ENCODE measurements around the gene C4orf46.
"Not testable (repeated sequence)": the region's sequence is repeated elsewhere in the genome, so short reads cannot be mapped to it uniquely, and the experiment has no call there.

Gene C4orf46

DNA sequence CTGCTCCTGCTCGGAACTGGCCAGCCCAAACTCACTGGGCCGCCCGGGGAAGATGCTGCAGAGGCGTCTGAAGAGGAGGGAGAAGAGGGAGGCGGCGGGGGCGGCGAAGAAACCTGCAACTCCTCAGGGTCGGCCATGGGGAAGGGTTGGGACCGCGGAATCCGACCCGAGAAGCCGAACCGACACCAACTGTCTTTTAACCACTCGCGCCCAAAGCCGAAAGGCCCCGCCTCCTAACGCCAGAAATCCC lies at the start of gene C4orf46:
C4orf46 (minus strand) TSS at position 223 of the 250 bp plus-strand sequence; CDS start at position 137, 86 bp downstream.
- no peak for DNase-seq

- DNase-seq = no peak
These were observed 44.1 kb upstream of the C4orf46 start for GRCh38 chr4:158715802-158716201.

DNA sequence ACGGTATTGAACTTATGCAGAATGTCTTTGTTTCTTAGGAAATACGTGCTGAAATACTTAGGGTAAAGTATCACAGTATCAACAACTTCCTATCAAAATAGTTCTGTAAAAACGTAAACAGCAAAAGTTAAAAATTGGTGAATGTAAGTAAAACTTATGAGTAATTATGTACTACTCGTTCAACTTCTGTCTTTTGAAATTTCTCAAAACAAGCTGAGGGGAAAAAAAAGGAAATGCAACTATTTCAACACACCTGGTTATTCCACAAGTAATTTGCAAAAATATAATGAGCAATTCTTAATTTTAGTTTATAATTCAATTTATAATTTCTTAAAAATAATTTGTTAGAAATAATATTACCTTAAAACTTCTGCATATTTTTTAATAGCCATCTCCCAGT lies 43.2 kb upstream of the C4orf46 start:
- no peak for DNase-seq

DNA sequence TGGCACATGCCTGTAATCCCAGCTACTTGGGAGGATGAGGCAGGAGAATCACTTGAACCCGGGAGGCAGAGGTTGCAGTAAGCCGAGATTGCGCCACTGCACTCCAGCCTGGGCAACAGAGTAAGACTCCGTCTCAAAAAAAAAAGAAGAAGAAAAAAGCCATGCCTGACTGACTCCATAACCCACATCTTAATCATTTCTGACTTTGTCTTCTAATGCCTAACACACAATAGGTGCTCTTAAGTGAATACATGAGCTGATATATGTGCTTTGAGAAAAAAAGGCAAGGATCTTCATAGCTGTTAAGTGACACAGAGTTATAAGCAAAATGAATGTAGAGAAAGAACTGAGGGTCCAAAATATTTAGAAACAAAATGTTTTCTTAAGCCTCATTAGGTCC lies 40.9 kb upstream of the C4orf46 start:
- DNase-seq = not testable (repeated sequence)

DNA sequence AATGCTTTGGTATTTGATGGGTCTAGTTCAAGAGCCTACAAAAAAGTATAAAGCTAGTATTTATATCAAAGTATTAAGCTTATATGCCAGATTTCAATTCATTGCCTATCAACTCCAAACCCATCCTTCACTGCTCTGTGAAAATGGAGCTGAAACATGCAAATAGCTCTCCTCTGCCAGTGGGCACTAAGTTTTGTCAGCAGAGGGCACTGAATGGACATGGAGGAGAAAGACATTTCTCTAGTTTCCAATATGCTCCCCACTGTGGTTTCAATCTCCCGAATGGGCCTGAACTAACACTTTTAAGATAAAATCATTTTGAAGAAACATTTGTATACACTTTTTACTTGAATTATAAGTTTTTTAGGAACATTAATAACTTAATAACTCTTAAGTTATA lies 39.1 kb upstream of the C4orf46 start:
- DNase-seq = no peak

- DNase-seq = no peak
These were observed 32.6 kb upstream of the C4orf46 start for GRCh38 chr4:158704274-158704673.

GRCh38 chr4:158688813-158689212 lies 17.1 kb upstream of the C4orf46 start:
- DNase-seq = no peak

DNA sequence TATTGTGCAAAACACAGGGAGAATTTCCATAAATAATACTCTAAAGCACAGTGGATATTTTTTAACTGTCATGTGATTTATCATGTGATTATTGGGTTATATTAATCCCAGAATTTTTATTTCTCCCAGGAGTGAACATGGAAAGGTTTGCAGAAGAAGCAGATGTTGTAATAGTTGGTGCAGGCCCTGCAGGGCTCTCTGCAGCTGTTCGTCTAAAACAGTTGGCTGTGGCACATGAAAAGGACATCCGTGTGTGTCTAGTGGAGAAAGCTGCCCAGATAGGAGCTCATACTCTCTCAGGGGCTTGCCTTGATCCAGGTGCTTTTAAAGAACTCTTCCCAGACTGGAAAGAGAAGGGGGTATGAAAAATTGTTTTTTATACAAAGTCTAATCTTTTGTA lies 10.4 kb upstream of the C4orf46 start:
- no peak for DNase-seq

GRCh38 chr4:158681629-158682028 lies 9.9 kb upstream of the C4orf46 start:
- DNase-seq = no peak

DNA sequence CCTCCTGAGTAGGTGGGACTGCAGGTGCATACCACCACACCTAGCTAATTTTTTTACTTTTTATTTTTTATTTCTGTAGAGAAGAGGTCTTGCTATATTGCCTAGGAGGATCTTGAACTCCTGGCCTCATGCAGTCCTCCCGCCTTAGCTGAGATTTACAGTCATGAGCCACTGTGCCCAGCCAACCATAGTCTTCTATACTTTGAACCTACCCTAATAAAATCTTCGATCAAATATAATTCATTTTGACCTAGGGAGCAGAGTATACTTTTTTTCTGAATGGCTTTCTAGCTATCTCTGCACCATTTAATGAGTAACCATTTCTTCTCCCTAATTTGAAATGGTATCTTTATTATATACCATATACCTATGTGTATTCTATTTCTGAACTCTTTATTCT lies 7.1 kb upstream of the C4orf46 start:
- no peak for DNase-seq

GRCh38 chr4:158676076-158676475 lies 4.4 kb upstream of the C4orf46 start:
- DNase-seq = no peak

GRCh38 chr4:158673633-158674032 lies 1.9 kb upstream of the C4orf46 start:
- DNase-seq = no peak

DNA sequence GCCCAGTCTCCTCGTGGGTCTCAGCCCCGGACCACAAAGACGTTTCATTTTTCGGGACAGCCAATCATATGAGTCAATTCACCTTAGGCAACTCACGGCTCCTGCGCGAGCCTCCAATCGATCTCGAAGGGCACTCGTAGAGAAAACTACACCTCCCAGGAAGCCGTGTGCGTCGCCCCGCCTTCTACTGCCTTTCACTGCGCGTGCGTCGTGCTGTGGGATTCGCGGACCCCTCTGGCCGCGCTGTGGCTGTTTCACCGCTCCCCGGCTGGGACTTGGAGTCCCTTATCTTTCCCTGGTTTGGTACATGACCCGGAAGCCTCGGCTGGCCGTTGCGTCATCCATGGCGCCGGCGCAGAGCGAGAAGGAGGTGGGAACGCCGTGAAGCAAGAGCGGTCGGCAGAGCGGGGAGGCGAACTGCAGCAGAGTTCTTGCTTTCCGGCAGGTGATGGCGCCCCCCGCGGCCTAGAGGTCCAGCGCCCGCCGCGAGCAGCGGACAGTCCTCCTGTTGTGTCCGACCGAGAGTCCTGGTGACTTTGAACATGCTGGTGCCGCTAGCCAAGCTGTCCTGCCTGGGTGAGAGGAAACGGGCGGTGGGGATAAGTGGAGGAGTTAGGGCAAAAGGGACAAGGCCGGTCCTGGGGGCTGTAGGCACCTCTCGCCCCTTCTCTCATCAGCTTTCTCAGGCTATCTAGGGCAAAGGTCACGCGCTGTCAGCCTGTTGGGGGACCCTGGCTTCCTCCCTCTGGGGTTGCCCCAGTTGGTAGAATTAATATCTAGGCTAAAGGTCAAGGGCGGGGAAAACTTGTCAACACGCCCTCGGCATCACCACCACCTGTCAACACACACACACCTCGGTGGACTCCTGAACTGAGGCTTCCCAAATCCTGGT lies 474 bp upstream of the C4orf46 start, which contains the start of gene ETFDH:
ETFDH (plus strand) TSS at position 382 of the 892 bp plus-strand sequence; CDS start at position 543, 161 bp downstream.
- peak; percentile 98 for DNase-seq

GRCh38 chr4:158670975-158671664 lies 567 bp downstream of the C4orf46 start:
- DNase-seq = no peak

DNA sequence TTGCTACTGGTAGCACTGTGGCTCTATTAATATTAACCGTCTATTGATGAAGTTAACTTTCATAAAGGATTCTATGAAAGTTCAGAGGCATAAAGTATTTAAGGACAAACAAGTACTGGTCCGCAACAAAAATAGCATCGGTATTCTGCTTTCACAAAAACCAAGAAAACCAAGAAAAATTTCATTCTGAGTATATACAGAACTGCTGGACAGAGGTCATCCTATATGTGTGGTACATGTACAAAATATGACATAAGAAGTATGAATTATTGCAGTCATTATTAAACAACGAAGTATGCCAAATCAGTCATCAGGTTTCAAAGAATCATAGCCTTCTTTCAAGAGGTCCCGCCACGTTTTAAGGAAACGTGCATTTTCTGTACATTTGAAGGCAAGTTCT lies 2.4 kb downstream of the C4orf46 start:
- DNase-seq = no peak

- DNase-seq = no peak
These were observed 4.0 kb downstream of the C4orf46 start for GRCh38 chr4:158667651-158668198.

GRCh38 chr4:158666892-158667291 lies 4.8 kb downstream of the C4orf46 start:
- no peak for DNase-seq

GRCh38 chr4:158664806-158665205 lies 6.9 kb downstream of the C4orf46 start:
- DNase-seq = no peak

DNA sequence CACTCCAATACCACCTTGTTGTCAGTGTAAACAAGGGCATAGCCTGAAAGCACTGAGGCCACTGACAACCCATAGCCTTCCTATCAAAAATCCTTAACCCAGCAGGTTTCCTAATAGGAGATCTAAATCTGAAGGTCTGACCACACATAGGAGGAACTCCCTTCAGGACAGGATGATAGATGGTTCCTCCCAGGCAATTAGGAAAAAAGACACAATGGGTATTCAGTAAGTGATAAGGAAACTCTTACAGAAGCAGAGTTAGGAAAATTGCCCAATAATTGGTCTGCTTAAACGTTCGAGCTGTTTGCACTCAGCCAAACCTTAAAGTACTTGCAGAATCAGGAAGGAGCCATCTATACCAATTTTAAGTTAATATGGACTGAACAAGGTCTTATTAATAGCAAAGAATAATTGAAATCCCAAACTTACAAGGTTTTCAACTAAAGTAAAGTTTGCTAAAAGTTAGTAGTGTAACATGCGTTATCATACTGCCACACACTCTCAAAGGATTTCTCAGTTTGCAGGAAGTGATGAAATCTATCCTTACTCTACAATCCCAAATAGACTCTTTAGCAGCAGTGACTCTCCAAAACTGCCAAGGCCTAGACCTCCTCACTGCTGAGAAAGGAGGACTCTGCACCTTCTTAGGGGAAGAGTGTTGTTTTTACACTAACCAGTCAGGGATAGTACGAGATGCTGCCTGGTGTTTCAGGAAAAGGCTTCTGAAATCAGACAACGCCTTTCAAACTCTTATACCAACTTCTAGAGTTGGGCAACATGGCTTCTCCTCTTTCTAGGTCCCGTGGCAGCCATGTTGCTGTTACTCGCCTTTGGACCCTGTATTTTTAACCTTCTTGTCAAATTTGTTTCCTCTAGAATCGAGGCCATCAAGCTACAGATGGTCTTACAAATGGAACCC lies 7.7 kb downstream of the C4orf46 start:
- DNase-seq = not testable (repeated sequence)

DNA sequence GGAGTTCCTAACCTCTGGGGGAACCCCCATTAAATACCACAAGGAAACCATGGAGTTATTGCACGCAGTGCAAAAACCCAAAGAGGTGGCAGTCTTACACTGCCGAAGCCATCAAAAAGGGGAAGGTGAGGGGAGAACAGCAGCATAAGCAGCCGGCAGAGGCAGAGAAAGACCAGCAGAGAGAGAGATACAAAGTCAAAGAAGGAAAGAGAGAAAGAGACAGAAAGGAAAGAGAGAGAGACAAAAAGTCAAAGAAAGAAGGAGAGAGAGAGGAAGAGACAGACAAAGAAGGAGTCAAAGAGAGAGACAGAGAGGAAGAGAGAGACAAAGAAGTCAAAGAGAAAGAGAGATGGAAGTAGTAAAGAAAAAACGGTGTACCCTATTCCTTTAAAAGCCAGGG lies 8.4 kb downstream of the C4orf46 start:
- DNase-seq = not testable (repeated sequence)

DNA sequence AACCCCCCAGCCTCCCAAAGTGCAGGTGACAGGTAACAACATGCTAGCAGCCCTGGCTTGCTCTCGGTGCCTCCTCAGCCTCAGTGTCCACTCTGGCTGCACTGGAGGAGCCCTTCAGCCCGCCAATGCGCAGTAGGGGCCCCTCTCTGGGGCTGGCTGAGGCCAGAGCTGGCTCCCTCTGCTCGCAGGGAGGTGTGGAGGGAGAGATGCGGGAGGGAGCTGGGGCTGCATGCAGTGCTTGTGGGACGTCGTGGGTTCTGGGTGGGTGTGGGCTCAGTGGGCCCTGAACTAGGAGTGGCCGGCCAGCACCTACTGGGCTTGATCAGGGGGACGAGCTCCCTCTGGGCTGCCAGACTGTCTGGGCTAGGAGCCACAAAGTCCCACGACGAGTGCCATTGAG lies 14.4 kb downstream of the C4orf46 start:
- DNase-seq = no peak

DNA sequence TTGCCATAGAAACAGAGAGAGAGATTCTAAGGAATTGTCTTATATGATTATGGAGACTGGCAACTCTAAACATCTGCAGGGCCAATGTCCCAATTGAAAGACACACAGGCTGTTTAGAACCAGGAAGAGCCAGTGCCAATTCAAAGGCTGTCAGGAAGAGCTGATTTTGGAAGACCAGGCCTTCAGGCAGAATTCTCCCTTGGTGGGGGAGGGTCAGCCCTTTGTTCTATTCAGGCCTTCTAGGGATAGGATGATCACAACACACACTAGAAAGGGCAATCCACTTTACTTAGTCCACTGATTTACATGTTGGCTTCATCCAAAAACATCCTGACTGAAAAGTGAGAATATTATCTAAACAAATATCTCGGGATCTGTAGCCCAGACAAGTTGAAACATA lies 15.2 kb downstream of the C4orf46 start:
- DNase-seq = no peak

DNA sequence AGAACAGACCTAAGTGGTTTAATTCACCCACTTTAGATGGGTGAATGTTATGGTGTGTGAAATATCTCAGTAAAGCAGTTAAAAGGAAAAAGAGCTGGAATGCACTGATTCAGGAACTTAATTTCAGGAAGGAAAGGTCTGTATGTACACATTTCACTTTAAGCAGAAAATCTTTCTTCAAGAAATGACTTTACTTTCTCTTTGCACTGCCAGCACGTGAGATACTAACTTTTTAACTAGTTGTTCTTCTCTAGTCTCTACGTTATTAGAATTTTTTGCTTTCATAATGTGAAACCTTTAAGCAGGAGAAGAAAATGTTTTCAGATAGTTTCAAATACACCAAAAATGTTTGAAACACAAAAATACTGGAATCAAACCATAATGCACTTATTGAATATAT lies 18.8 kb downstream of the C4orf46 start:
- no peak for DNase-seq

Measured in NCI-H1048 (cell line).